Stimulated activated CD4-positive, alpha-beta T cell treated with anti-CD3 and anti-CD28 coated beads, Interleukin-4, amount 100 ng/mL, for 1 hour (primary cell): ENCODE results near the gene CUL1.
"Not testable (repeated sequence)": the region's sequence is repeated elsewhere in the genome, so short reads cannot be mapped to it uniquely, and the experiment has no call there.

ENCODE experiments used
- DNase-seq: peaks from one replicate; pipeline ENCODE4 v3.0.0-alpha.2; 2020

CUL1 gene

GRCh38 chr7:148697256-148698006 is 1.3 kb upstream of the CUL1 start:
- DNase-seq = peak; percentile 55

GRCh38 chr7:148698007-148698396 is 701 bp upstream of the CUL1 start:
- no peak for DNase-seq

- peak; percentile 57 for DNase-seq
Observed at GRCh38 chr7:148699024-148699781, 500 bp downstream of the CUL1 start.

GRCh38 chr7:148699782-148700629 is 1.3 kb downstream of the CUL1 start:
- DNase-seq = no peak

DNA sequence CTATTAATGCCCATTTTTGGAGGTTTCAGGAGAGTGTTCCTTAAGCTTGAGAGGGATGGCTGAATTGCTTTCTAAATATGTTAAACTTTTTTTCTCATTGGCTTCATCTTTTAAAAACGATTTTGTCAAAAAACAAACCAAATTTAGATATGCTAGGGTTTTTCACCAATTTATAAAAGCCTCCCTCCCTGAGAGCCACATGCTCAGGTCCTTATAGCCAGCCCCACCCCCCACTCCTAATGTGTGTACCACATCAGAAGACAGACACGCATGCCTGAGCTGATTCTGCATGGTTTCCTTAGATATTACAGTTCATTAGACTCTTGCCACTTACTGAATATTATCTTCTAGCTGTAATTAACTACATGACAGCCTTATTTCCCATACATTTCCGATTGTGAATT is 2.0 kb downstream of the CUL1 start:
- peak; percentile 54 for DNase-seq

GRCh38 chr7:148701414-148701813 is 2.7 kb downstream of the CUL1 start:
- DNase-seq = no peak

DNA sequence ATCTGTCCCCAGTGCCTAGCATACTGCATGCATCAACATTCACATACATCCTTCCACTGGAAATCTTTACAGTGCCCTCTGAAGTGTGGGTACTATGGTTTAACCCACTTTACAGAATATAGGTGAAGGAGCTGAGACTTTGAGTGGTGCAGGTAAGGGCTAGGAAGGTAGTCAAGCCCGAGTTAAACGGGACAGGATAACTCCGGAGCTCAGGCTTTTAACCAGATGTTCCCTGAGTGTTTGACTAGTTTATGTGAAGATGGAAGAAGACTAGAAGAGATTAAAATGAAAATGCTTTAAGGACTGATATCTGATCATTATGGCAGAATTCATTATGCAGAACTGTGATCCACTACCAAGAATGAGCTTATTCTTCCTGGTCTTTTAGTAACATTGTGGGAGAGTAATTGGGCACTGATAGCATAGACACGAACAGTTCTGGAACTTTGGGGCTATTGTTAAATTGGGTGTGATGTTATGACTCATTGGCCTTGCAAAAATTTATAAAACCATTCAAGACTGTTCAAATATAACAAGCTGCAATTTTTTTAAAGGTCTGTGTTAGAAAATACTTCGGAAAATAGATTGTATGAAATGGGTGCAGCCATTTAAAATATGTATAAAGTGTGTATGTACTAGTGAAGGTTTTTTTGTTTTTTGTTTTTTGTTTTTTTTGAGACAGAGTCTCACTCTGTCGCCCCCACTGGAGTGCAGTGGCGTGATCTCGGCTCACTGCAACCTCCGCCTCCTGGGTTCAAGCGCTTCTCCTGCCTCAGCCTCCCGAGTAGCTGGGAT is 4.4 kb downstream of the CUL1 start:
- no peak for DNase-seq

GRCh38 chr7:148703671-148703962 is 4.9 kb downstream of the CUL1 start:
- not testable (repeated sequence) for DNase-seq

GRCh38 chr7:148704189-148704588 is 5.5 kb downstream of the CUL1 start:
- no peak for DNase-seq

GRCh38 chr7:148704970-148705369 is 6.3 kb downstream of the CUL1 start:
- no peak for DNase-seq

DNA sequence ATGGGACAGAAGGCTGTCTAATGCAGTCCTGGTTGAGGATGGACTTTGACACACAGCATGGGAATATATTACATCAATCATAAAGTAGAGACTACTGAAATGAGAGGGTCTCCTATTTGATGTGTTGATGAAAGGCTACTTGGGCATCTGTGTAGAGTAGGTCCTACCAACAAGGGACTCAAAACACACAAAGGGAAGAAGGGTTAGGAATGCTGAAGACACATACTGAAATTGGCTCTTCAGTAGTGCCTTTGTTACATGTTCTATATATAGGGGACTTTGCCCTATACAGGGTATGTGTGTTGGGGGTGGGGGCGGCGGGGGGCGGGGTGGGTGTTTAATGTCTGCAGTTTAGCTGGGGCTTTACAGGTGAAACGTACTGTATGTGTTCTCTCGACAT is 7.7 kb downstream of the CUL1 start:
- DNase-seq = no peak

- DNase-seq = no peak
Observed at GRCh38 chr7:148708026-148708885, 9.6 kb downstream of the CUL1 start.

- DNase-seq = no peak
Observed at GRCh38 chr7:148709014-148709413, 10.3 kb downstream of the CUL1 start.

DNA sequence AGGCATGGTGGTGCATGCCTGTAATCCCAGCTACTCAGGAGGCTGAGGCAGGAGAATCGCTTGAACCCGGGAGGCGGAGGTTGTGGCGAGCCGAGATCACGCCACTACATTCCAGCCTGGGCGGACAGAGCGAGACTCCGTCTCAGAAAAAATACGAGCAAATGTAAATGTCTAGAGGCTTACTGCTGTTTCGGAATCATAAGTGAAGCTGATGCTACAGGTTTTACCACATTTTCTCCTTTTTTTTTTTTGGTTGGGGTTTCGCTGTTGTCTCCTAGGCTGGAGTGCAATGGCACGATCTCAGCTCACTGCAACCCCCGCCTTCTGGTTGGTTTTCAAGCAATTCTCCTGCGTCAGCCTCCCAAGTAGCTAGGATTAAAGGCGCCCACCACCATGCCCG is 11.7 kb downstream of the CUL1 start:
- DNase-seq = not testable (repeated sequence)

DNA sequence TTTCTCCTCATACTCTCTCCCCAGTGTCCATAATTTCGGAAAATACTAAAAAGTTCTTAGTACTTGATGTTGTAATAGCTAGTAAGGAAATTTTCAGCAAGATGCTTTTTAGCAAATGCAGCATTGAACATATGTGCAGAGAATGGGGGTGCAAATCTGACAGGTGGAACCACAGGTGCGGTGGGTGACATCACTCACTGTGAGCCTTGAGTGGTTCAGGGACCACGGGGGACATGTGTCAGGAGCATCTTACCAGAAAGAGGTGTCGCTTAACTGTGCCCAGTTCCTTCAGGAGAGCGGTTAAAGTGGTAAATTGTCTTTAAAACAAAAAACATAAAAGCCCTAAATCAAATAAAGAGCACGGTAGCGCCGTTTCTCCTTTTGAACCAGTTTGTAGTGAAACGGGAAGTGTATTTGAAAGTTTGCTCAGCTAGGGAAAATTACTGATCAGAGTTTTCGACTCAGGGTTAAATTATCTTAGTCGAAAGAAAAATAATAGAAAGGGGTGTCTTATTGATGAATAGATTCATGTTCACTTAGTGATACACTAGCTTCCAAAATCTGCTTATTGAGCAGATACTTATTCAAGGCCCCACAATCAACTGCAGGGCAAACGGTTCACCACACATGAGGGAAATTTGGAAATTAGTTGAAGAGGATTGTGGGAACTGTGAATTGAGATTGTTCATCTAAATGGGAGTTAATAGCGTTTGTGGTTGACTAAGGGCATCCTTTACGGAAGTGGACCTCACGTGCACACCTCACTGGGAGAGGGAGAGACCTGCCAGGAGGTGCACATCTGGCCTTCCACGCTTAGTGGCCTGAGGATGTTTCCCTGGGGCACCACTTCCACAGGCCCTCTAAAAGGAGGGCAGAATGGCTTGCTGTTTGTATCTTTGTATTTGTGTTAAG is 12.7 kb downstream of the CUL1 start:
- no peak for DNase-seq

DNA sequence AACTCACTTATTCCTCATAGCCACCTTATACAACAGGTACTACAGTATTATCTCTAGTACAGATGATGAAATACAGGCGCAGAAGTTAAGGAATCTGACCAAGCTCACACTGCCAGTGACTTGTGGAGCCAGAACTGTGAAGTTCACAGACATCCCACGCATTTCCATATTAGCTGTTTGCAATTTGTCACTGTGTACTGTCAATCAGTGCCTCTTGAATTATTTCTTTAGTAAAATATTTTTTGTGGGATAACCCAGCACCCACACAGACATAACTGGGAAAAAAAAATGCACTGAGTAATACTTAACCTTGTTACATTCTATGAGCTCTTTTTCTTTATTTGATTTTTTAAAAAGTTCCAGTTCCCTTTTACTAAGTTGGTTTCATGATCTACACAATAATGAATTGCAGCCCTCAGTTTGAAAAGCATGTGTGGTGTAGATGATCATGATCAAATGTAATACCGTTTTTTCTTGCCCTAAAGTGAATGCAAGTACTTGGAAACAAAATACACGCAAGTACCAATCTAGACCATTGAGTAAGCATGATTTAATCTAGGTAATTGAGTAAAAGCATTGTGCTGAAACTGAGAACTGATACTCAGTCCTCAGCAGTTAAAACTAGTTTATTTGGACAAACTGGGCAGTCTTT is 14.1 kb downstream of the CUL1 start:
- no peak for DNase-seq

GRCh38 chr7:148714498-148714897 is 15.8 kb downstream of the CUL1 start:
- DNase-seq = no peak

- DNase-seq = no peak
Observed at GRCh38 chr7:148715027-148715426, 16.3 kb downstream of the CUL1 start.

DNA sequence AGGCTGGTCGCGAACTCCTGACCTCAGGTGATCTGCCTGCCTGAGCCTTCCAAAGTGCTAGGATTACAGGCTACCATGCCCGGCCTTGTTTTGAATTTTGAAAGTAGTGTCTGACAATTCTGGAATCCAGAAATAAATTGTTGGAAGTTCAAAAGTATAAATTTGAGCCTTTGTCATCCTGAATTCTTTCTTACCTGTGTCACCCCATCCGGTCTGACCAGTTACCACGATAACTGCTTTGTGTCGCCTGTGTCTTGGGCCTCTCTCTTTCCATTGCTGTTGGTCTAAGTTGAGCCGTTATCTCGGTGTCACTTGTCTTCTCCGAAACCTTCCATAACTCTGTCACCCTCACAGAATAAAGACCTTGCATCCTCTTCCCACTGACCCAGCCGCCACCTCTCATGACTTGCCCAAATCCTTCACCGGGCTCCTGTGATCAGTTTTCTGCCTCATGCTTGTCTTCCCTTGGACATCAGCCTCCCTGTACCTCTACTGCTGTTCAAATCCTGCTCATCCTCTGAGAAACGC is 18.6 kb downstream of the CUL1 start:
- DNase-seq = no peak

DNA sequence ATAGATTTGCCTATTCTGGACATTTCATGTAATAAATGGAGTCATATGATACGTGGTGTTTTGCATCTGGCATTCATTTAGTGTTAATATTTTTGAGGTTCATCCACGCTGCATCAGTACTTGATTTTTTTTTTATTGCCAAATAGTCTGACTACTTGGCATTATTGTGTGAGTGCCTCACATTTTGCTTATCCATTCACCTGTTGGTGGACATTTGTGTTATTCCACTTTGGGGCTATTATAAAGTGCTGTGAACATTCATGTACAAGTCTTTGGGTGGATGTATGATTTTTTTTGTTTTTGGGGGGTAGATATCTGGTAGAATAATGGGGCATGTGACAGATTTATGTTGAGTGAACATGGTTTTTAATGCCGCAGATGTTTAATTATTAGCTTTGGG is 19.7 kb downstream of the CUL1 start:
- no peak for DNase-seq
